Hepatocyte (in vitro differentiated cells): Measurements from ENCODE around the gene SIPA1L2.

Experiments used
- EZH2 ChIP-seq: fragments of 200-600 bp; sonication (generic); IDR thresholded peaks from 2 replicates; pipeline ENCODE4 v1.6.1; 2016; ENCODE audit warnings: antibody characterized with exemption, mild to moderate bottlenecking, borderline replicate concordance
- TF ChIP-seq, protein P1 (sequence below): fragments of 200-600 bp; sonication (generic); IDR thresholded peaks from 2 replicates; pipeline ENCODE4 v1.5.1; 2016; ENCODE audit warnings: antibody characterized with exemption, mild to moderate bottlenecking; ENCODE audit not compliant: poor library complexity

DNA sequence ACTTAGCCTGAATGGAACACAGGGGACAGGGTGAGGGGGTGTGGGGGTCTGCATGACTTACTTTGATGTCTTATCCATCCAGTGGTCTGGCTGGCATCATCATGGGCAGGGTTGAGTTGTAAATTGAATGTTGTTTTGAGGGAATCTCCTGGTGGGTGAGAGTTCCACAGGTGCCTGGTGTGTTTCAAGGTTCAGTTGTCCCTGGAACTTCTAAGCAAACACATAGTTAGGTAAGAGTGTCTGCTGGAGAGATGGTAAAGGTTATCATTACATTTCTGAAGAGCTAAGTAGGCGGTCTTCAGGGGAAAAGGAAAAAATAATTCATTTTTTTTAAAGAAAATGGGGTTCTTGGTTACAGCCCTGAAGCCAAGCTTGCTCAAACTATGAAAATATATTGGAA is 46.0 kb upstream of the SIPA1L2 start:
- TF ChIP-seq, protein P1, sequence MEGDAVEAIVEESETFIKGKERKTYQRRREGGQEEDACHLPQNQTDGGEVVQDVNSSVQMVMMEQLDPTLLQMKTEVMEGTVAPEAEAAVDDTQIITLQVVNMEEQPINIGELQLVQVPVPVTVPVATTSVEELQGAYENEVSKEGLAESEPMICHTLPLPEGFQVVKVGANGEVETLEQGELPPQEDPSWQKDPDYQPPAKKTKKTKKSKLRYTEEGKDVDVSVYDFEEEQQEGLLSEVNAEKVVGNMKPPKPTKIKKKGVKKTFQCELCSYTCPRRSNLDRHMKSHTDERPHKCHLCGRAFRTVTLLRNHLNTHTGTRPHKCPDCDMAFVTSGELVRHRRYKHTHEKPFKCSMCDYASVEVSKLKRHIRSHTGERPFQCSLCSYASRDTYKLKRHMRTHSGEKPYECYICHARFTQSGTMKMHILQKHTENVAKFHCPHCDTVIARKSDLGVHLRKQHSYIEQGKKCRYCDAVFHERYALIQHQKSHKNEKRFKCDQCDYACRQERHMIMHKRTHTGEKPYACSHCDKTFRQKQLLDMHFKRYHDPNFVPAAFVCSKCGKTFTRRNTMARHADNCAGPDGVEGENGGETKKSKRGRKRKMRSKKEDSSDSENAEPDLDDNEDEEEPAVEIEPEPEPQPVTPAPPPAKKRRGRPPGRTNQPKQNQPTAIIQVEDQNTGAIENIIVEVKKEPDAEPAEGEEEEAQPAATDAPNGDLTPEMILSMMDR: no peak
- no peak for TF ChIP-seq EZH2
